HepG2 (cell line): ENCODE data around the gene BANP. TPM values are rescaled to one million over a fixed set of nuclear protein-coding genes. Genes with fewer than 3 reads are reported as not detected.

Experiments used
- polyA plus RNA-seq, 8 experiments: library from polyadenylated mRNA; depleted of rRNA in 3 of 8; stranded (reverse) in 7 of 8; unstranded in 1 of 8; fragments of >200 nt; fragmentation: Illumina TruSeq in 4 of 8; extraction: Trizol in 4 of 8; gene quantifications; 2 replicates each; pipeline versions ENCODE4 v1.2.1 to v1.2.3, GENCODE V29; 2011 to 2016; ENCODE audit warnings: low read depth in 4 of 8, missing spikeins in 1 of 8, mixed read lengths in 1 of 8; ENCODE audit not compliant: insufficient read depth in 1 of 8
- small RNA-seq, 3 experiments: library from RNA; depleted of rRNA; stranded (forward); fragments of <200 nt; gene quantifications; one replicate each; pipeline ENCODE3, GENCODE V24; 2012; ENCODE audit warnings: low read depth in 2 of 3, low replicate concordance in 1 of 3; ENCODE audit not compliant: insufficient read length in 3 of 3, insufficient read depth in 2 of 3
- total RNA-seq, 5 experiments: library from RNA; depleted of rRNA; stranded (reverse); fragments of >200 nt; fragmentation: Illumina TruSeq; extraction: Trizol; gene quantifications; 2 replicates each; pipeline ENCODE4 v1.2.3, GENCODE V29; 2016; ENCODE audit warnings: low read depth in 1 of 5

BANP gene
- total and polyA plus RNA-seq, 2 of the 13 experiments (the other 11 are each of a cell fraction or from before 2014, with no cell fraction given), result 20.2 to 23.8 TPM

Small RNAs within 50 kb of the gene (small RNA-seq; reads per million reads assigned to genes)
- gene AC127455.1, result 0 reads per million in 3 experiments

Other genes starting within 250 kb of the BANP start
- 26.7 and 31.8 TPM in 2 replicates for gene KLHDC4, start 185.4 kb upstream of the BANP start, total RNA-seq (2016; rRNA removed; fragmentation: Illumina TruSeq; extraction: Trizol)
- 18.7 and 22.7 TPM in 2 replicates for gene KLHDC4, start 185.4 kb upstream of the BANP start, polyA plus RNA-seq (2011; rRNA removed)
- 84.4 and 155 TPM in 2 replicates for gene SLC7A5, start 81.9 kb upstream of the BANP start, total RNA-seq (2016; rRNA removed; fragmentation: Illumina TruSeq; extraction: Trizol)
- gene SLC7A5, start 81.9 kb upstream of the BANP start, polyA plus RNA-seq (2011; rRNA removed), result 79.6 and 84.0 TPM in 2 replicates
- gene CA5A, start 14.9 kb upstream of the BANP start, total RNA-seq (2016; rRNA removed; fragmentation: Illumina TruSeq; extraction: Trizol), result 85.7 and 106 TPM in 2 replicates
- gene CA5A, start 14.9 kb upstream of the BANP start, polyA plus RNA-seq (2011; rRNA removed), result 66.8 and 70.0 TPM in 2 replicates